Sigmoid colon (tissue), 4 donors: Measurements from ENCODE around the gene CENPVL1.
"Not testable (repeated sequence)": the region's sequence is repeated elsewhere in the genome, so short reads cannot be mapped to it uniquely, and the experiment has no call there.

ENCODE experiments used
- CTCF ChIP-seq, 4 experiments: fragments of 450-650 bp in 3 of 4; fragments of 200-600 bp in 1 of 4; IDR thresholded peaks; one replicate each; pipeline ENCODE4 v1.5.1; 2016 to 2019; ENCODE audit warnings: antibody characterized with exemption in 4 of 4, mild to moderate bottlenecking in 3 of 4, moderate library complexity in 2 of 4
- EP300 ChIP-seq, 4 donors: sonication (generic); formaldehyde crosslinking; IDR thresholded peaks; one replicate each; pipeline ENCODE4 v1.6.1; 2017; ENCODE audit warnings: antibody characterized with exemption in 4 of 4
- POLR2A ChIP-seq, 2 donors: fragments of 450-650 bp; IDR thresholded peaks; one replicate each; pipeline ENCODE4 v1.6.1; 2016; ENCODE audit warnings: antibody characterized with exemption in 2 of 2, mild to moderate bottlenecking in 2 of 2, moderate library complexity in 2 of 2
- POLR2AphosphoS5 ChIP-seq, 4 donors: sonication (generic); formaldehyde crosslinking; IDR thresholded peaks; one replicate each; pipeline ENCODE4 v1.6.1; 2017; ENCODE audit warnings: antibody characterized with exemption in 4 of 4

GRCh38 chrX:51681808-51682719 lies 28.2 kb upstream of the CENPVL1 start:
- TF ChIP-seq CTCF, POLR2AphosphoS5, POLR2A, EP300 (IDR thresholded peaks at IDR 0.05): not testable (repeated sequence)
